NB4 (cell line): ENCODE data around the gene DOCK4.

ENCODE experiments used
- CTCF ChIP-seq: IDR thresholded peaks from one replicate; pipeline ENCODE4 v1.5.1; 2012; ENCODE audit warnings: low read depth, low read length
- MAX ChIP-seq: IDR thresholded peaks from 2 replicates; pipeline ENCODE4 v1.6.1; 2011; ENCODE audit warnings: low read depth, low read length
- MYC ChIP-seq: IDR thresholded peaks from 2 replicates; pipeline ENCODE4 v1.6.1; 2011; ENCODE audit warnings: low read depth, low read length
- POLR2A ChIP-seq: IDR thresholded peaks from 2 replicates; pipeline ENCODE4 v1.6.1; 2011; ENCODE audit warnings: mild to moderate bottlenecking; ENCODE audit not compliant: insufficient read length; ENCODE audit errors: extremely low read depth

- TF ChIP-seq CTCF (no peak), POLR2A (no peak), MAX (no peak), MYC (no peak)
Measured at GRCh38 chr7:112060625-112061024, 145.6 kb downstream of the DOCK4 start.
